Measurements from ENCODE around the gene LTN1. TPM values are rescaled to one million over a fixed set of nuclear protein-coding genes. Genes with fewer than 3 reads are reported as not detected.

Gene LTN1
- total RNA-seq, 2 experiments from 2014 or later, result 23.5 to 25.9 TPM

DNA sequence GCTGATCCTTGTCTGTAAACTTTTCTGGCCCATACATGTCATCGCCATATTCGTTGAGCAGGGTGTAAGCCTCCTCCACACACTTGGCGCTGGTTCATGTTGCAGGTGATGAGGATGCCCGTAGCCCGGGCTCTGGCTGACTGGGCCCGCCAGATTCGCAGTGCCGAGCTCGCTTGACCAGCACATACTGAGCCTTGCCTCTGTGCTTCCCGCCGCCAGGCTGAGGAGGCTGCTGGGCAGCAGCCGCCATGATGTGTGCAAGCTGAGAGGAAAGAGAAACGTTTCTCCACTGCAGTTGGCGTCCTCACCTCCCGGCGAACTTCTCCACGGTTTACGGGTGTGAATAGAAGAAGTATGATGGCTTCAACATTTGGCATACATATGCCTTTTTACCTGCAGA is 89.2 kb downstream of the LTN1 start:
- H3K27ac Mint-ChIP-seq, result no peak overlapping the region
- POLR2A ChIA-PET, result no interaction called here
- ATAC-seq, result no peak
- peaks cover 4% of the 10 kb centered on the region for H3K27me3 Mint-ChIP-seq (ENCODE audit: low read depth)
- CTCF ChIA-PET, result interaction anchor here (0.5 kb wide), 1 partner anchor 446 kb away, joined by 3 read pairs; no protein-coding TSS in a partner anchor
- H3K36me3 Mint-ChIP-seq (ENCODE audit: low read depth), result no peaks in the 10 kb centered on the region
- H3K9me3 Mint-ChIP-seq (ENCODE audit: insufficient read depth), result no peaks in the 10 kb centered on the region
- no peak overlapping the region for H3K4me3 Mint-ChIP-seq
- DNase-seq, result no peak
- H3K4me1 Mint-ChIP-seq (ENCODE audit: low read depth), result peaks cover 1% of the 10 kb centered on the region

DNA sequence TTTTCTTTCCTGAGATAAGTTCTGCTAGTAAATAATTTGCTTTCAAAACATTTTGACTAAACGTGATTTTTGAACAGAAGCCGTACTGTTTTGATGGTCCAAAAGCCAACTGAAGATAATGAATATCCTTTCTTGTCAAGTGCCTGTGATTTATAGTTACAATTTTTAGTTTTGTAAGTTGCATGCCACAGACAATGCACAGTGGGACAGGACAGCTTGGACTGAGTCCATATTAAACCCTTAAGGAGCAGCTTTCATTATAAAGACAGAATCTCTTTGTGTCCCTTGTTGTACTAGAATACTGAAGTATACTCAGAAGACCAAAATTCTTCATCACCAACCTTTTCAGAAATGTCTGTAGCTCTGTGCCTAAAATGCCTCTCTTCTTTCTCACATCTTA is 92.2 kb downstream of the LTN1 start:
- Mint-ChIP-seq H3K4me1 (ENCODE audit: low read depth) (peaks cover 1% of the 10 kb centered on the region), H3K4me3 (no peak overlapping the region), H3K9me3 (ENCODE audit: insufficient read depth) (no peaks in the 10 kb centered on the region), H3K36me3 (ENCODE audit: low read depth) (no peaks in the 10 kb centered on the region), H3K27me3 (ENCODE audit: low read depth) (peaks cover 14% of the 10 kb centered on the region), H3K27ac (no peak overlapping the region)
- ChIA-PET POLR2A (no interaction called here), CTCF (no interaction called here)
- DNase-seq (no peak), ATAC-seq (no peak)

DNA sequence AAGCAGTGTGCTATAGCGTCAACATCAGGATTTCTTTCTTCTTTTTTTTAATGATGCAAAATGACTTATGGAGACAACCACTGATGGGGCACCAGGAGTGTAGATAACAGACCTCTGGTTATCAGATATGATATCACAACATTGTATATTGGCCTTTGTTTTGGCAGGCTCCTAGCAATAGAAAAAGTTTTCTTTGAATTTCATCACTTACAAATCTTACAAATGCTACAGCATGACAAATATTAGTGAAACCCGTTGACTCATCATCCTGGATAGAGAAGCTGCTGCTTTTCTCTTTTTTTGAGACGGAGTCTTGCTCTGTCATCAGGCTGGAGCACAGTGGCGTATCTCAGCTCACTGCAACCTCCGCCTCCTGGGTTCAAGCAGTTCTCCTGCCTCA is 92.9 kb downstream of the LTN1 start:
- H3K9me3 Mint-ChIP-seq (ENCODE audit: insufficient read depth), result no peaks in the 10 kb centered on the region
- H3K36me3 Mint-ChIP-seq (ENCODE audit: low read depth), result no peaks in the 10 kb centered on the region
- ATAC-seq (no peak), DNase-seq (no peak)
- ChIA-PET POLR2A (no interaction called here), CTCF (no interaction called here)
- H3K27ac Mint-ChIP-seq, result no peak overlapping the region
- no peak overlapping the region for H3K4me3 Mint-ChIP-seq
- peaks cover 14% of the 10 kb centered on the region for H3K27me3 Mint-ChIP-seq (ENCODE audit: low read depth)
- H3K4me1 Mint-ChIP-seq (ENCODE audit: low read depth), result peaks cover 1% of the 10 kb centered on the region

DNA sequence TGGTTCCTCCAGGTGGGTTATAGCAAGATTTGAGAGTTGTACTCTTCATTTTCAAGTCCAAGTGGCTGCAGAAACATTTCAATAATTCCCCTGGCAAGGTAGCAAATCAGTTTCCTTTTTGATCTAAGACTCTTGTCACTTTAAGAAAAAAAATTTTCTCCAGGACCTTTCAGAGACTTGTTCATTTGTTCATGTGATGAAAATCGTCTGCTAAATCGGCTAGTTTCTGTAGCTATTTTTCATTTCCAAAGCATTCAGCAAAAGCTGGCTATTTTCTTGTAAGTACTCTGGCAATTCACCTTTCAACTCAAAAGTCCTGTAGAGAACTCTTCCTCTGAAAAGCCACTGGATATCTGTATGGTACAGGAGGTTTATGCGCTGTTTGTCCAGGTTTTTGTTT is 93.5 kb downstream of the LTN1 start:
- H3K4me1 Mint-ChIP-seq (ENCODE audit: low read depth), result peaks cover 1% of the 10 kb centered on the region
- H3K27ac Mint-ChIP-seq, result no peak overlapping the region
- ChIA-PET CTCF (no interaction called here), POLR2A (no interaction called here)
- DNase-seq (no peak), ATAC-seq (no peak)
- peaks cover 14% of the 10 kb centered on the region for H3K27me3 Mint-ChIP-seq (ENCODE audit: low read depth)
- no peaks in the 10 kb centered on the region for H3K9me3 Mint-ChIP-seq (ENCODE audit: insufficient read depth)
- H3K36me3 Mint-ChIP-seq (ENCODE audit: low read depth), result no peaks in the 10 kb centered on the region
- H3K4me3 Mint-ChIP-seq, result no peak overlapping the region

DNA sequence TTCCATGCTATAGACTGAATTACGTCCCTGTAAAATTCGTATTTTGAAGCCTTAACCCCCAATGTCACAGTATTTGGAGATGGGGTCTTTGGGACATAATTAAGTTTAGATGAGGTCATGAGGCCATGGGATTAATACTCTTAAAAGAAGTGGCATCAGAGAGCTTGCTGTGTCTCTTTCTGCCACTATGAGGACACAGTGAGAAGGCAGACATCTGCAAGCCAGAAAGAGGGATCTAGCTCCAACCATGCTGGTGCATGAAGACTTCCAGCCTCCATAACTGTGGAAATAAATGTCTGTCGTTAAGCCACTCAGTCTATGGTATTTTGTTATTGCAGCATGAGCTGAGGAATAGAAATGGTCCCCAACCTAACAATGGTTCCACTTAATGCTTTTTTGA is 99.0 kb downstream of the LTN1 start:
- Mint-ChIP-seq H3K4me1 (ENCODE audit: low read depth) (no peaks in the 10 kb centered on the region), H3K36me3 (ENCODE audit: low read depth) (no peaks in the 10 kb centered on the region), H3K27ac (no peak overlapping the region), H3K27me3 (ENCODE audit: low read depth) (peaks cover 25% of the 10 kb centered on the region), H3K4me3 (no peak overlapping the region), H3K9me3 (ENCODE audit: insufficient read depth) (no peaks in the 10 kb centered on the region)
- ChIA-PET POLR2A (no interaction called here), CTCF (interaction anchor here (2.0 kb wide), 1 partner anchor 149 kb away, joined by 6 read pairs; no protein-coding TSS in a partner anchor)
- no peak for DNase-seq
- ATAC-seq, result no peak

DNA sequence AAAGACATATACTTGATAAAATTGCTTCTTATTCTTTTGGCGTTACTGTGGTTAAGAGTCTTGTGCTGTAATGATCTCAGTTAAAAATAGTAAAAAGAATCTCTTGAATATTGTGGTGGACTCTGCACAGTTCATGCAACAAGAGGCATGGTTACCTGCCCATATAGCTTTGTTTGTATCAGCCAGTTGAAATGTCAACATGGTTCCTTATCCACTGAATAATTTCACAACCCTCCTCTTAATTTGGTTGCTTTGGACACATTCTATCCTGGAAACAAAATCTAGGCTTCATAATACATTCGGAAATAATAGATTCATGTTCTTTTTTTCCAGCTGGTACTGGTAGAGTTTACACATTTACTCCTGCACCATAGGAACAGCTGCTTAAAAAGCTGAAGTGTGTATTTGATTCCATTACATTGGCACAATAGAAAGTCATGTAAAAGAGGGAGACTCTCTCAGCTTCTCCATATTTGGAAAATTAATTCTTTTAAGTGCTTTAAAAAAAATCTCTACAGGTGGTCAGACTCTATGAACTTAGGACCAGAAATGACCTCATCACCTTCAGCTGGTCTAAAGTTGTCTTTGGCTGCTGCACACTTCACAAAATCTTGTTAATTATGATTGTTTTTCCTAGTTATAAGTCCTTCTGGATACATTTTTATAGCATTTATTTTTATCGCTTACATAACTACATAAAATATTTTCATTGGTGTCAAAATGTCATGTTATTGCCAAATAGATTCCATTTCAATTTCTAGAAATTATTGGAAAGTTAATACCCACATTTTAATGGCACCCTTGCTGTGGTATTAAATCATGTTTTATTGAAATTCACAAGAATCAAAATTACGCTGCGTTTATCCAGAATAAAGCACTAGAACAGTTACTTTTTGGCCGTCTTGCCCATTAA is 100.2 kb downstream of the LTN1 start:
- DNase-seq (no peak), ATAC-seq (no peak)
- Mint-ChIP-seq H3K27me3 (ENCODE audit: low read depth) (peaks cover 30% of the 10 kb centered on the region), H3K9me3 (ENCODE audit: insufficient read depth) (no peaks in the 10 kb centered on the region), H3K4me3 (no peak overlapping the region), H3K27ac (no peak overlapping the region), H3K4me1 (ENCODE audit: low read depth) (no peaks in the 10 kb centered on the region), H3K36me3 (ENCODE audit: low read depth) (no peaks in the 10 kb centered on the region)
- CTCF ChIA-PET, result interaction anchor here (2.0 kb wide), 1 partner anchor 147 kb away, joined by 6 read pairs; no protein-coding TSS in a partner anchor
- POLR2A ChIA-PET, result no interaction called here

DNA sequence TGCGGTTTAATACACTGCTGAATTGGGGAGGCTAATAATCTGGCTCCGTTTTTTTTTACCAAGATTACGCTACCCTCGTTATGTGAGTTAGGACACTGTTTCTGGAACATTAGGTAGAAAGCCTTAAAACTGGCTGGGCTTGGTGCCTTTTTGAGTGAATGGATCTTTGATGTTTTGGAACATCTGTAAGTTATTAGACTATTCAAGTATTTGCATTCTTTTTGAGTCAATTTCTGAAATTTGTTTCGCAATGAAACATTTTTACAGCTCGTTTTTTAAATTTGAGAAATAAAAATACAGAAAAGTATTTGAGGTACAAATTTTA is 106.9 kb downstream of the LTN1 start:
- Mint-ChIP-seq H3K4me3 (peak overlapping the region; percentile 94), H3K36me3 (ENCODE audit: low read depth) (peaks cover 18% of the 10 kb centered on the region)

DNA sequence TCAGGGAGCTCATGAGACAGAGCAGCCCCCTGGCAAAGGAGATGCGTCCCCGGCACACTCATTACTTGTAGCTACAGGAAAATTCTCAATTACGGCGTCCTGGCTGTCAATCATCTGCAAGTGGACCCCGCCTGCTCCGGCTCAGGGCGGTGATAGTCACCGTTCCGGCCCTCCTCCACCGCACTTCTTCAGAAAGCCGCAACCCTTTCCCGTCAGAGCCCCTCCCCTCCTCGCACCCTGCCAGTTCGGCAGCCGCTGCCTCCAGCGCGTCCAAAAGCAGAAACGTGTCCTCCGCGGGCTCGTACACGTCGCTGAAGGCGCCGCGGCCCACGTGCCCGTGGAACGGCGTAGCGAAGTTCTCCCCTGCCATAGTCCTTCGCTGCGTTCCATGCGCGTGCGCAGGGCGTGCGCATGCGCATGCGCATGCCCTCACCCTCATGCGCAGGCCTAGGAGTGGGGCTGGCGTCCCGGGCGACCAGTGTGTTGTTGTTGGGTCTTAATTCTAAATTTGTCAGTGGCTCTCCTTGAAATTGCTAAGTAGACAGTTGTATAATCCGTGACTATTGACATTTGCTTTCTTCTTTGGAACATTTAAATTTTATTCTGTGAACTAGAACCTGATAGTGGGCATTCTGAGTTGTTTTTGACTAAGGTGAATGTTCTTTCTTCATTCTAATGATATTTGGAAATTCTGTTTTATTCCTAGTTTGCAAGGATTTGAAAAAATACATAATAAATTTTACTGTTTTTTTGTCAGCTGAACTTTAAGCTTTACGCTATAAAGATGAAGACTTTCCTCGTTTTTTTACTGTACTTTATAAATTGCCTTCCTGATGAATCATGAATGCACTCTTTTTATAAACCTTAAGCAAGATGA is 107.5 kb downstream of the LTN1 start:
- CTCF ChIA-PET, result interaction anchor here (0.7 to 4.1 kb wide), 7 partner anchors 25 to 140 kb away, joined by 3 to 22 read pairs (median 5); no protein-coding TSS in a partner anchor
- peak; percentile 96 for DNase-seq
- Mint-ChIP-seq H3K27me3 (ENCODE audit: low read depth) (peaks cover 13% of the 10 kb centered on the region), H3K9me3 (ENCODE audit: insufficient read depth) (no peaks in the 10 kb centered on the region), H3K27ac (peak overlapping the region; percentile 100), H3K4me1 (ENCODE audit: low read depth) (peaks cover 19% of the 10 kb centered on the region), H3K36me3 (ENCODE audit: low read depth) (peaks cover 18% of the 10 kb centered on the region), H3K4me3 (peak overlapping the region; percentile 94)
- peak; percentile 98 for ATAC-seq
- POLR2A ChIA-PET, result interaction anchor here (0.6 to 1.9 kb wide), 6 partner anchors 50 to 567 kb away, joined by 3 to 8 read pairs (median 6); partner anchors contain the start of gene USP16

More for the DNA sequence above, 106.9 kb downstream of the LTN1 start:
- peaks cover 16% of the 10 kb centered on the region for H3K27me3 Mint-ChIP-seq (ENCODE audit: low read depth)
- H3K4me1 Mint-ChIP-seq (ENCODE audit: low read depth), result peaks cover 19% of the 10 kb centered on the region
- CTCF ChIA-PET, result interaction anchor here (0.7 kb wide), 1 partner anchor 25 kb away, joined by 3 read pairs; no protein-coding TSS in a partner anchor
- DNase-seq (no peak), ATAC-seq (no peak)
- POLR2A ChIA-PET, result interaction anchor here (0.6 kb wide), 1 partner anchor 566 kb away, joined by 3 read pairs; no protein-coding TSS in a partner anchor
- no peaks in the 10 kb centered on the region for H3K9me3 Mint-ChIP-seq (ENCODE audit: insufficient read depth)
- H3K27ac Mint-ChIP-seq, result peak overlapping the region; percentile 61

DNA sequence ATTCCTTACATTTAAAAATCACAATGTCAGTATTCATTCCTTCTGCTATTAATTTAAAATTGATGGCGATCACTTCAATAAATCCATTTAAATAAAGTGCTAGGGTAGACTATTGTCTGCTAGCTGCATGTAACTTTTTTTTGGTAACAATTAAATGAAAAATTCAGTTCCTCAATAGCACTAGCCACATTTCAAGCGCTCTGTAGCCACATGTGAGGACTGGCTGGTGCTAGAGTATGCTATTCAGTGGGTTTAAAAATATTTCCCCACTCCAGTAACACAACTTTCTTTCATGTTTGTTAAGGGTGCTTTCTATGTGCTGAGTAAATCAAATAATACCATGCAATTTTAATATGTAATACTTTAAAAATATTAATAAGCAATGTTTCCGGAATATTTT is 108.2 kb downstream of the LTN1 start:
- H3K4me3 Mint-ChIP-seq, result peak overlapping the region; percentile 94
- H3K27ac Mint-ChIP-seq, result peak overlapping the region; percentile 100
- ChIA-PET POLR2A (interaction anchor here (0.8 to 1.9 kb wide), 5 partner anchors 49 to 140 kb away, joined by 4 to 8 read pairs (median 7); partner anchors contain the start of gene USP16), CTCF (interaction anchor here (0.7 to 4.1 kb wide), 8 partner anchors 12 to 139 kb away, joined by 3 to 22 read pairs (median 4); no protein-coding TSS in a partner anchor)
- peaks cover 19% of the 10 kb centered on the region for H3K4me1 Mint-ChIP-seq (ENCODE audit: low read depth)
- peak; percentile 27 for DNase-seq
- H3K9me3 Mint-ChIP-seq (ENCODE audit: insufficient read depth), result no peaks in the 10 kb centered on the region
- H3K27me3 Mint-ChIP-seq (ENCODE audit: low read depth), result peaks cover 9% of the 10 kb centered on the region
- peaks cover 18% of the 10 kb centered on the region for H3K36me3 Mint-ChIP-seq (ENCODE audit: low read depth)
- ATAC-seq, result peak; percentile 24

DNA sequence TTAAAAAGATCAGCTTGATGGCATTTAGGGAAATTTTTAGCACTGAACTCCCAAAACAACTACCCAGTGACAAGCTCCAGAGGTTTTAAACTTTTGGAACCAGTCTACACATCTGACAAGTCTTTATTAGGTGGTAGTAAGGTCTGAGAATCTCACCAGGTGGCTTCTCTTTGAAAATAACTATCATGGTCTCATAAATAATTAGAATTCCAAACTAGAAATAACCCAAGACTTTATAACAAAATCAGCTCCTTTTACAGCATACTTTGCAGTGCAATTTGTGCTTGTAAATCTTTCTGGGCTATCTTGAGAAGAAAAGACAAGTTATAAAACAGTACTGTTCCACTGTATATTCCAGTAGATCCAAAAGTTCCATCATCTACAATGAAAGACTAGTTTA is 108.7 kb downstream of the LTN1 start:
- peaks cover 19% of the 10 kb centered on the region for H3K4me1 Mint-ChIP-seq (ENCODE audit: low read depth)
- peaks cover 18% of the 10 kb centered on the region for H3K36me3 Mint-ChIP-seq (ENCODE audit: low read depth)
- POLR2A ChIA-PET, result interaction anchor here (1.1 to 1.9 kb wide), 4 partner anchors 48 to 141 kb away, joined by 4 to 8 read pairs (median 6); partner anchors contain the start of gene USP16
- peak overlapping the region; percentile 94 for H3K4me3 Mint-ChIP-seq
- H3K27me3 Mint-ChIP-seq (ENCODE audit: low read depth), result peaks cover 6% of the 10 kb centered on the region
- CTCF ChIA-PET, result interaction anchor here (0.7 to 4.1 kb wide), 8 partner anchors 12 to 139 kb away, joined by 3 to 22 read pairs (median 5); no protein-coding TSS in a partner anchor
- peak overlapping the region; percentile 100 for H3K27ac Mint-ChIP-seq
- ATAC-seq (no peak), DNase-seq (no peak)
- H3K9me3 Mint-ChIP-seq (ENCODE audit: insufficient read depth), result no peaks in the 10 kb centered on the region

DNA sequence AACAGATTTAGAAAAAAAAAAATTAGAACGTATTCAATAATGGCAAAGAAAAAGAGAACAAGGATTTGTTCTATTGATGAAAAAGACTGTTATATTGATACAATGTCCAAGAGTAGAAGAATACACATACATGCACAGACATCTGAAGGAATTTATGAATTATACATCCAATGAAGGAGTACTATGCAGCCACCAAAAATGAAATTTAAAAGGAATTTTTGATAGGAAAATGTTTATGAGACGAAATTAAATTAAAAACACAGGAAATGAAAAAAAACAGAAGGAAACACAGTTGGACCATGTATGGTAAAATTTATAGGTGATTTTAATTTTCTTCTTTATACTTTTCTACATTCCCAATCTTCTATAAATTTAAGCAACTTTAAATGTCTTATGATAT is 110.3 kb downstream of the LTN1 start:
- H3K36me3 Mint-ChIP-seq (ENCODE audit: low read depth), result peaks cover 18% of the 10 kb centered on the region
- no peak for DNase-seq
- no peaks in the 10 kb centered on the region for H3K27me3 Mint-ChIP-seq (ENCODE audit: low read depth)
- no peak overlapping the region for H3K27ac Mint-ChIP-seq
- no peaks in the 10 kb centered on the region for H3K9me3 Mint-ChIP-seq (ENCODE audit: insufficient read depth)
- POLR2A ChIA-PET, result no interaction called here
- CTCF ChIA-PET, result interaction anchor here (4.1 kb wide), 1 partner anchor 137 kb away, joined by 22 read pairs; no protein-coding TSS in a partner anchor
- H3K4me1 Mint-ChIP-seq (ENCODE audit: low read depth), result peaks cover 19% of the 10 kb centered on the region
- ATAC-seq, result no peak
- no peak overlapping the region for H3K4me3 Mint-ChIP-seq

Measured in activated CD8-positive, alpha-beta T cell treated with anti-CD3 and anti-CD28 coated beads, Interleukin-2, amount 10 ng/mL, durations not matched to agents 7 days and 5 days (primary cell).